Cardiac muscle cell (in vitro differentiated cells and primary cell): ENCODE data around the gene TTC33. TPM values are rescaled to one million over a fixed set of nuclear protein-coding genes. Genes with fewer than 3 reads are reported as not detected.

ENCODE experiments used
- DNase-seq, 2 donors: peaks; one replicate each; pipeline versions ENCODE4 v3.0.0 to v3.0.0-alpha.2; 2010 to 2017; ENCODE audit warnings: low read depth in 1 of 2, low spot score in 1 of 2
- H3K27ac ChIP-seq: fragments of 200-600 bp; sonication (generic); 2 replicates; pipeline ENCODE4 v1.5.1; 2016
- H3K27me3 ChIP-seq: fragments of 200-600 bp; sonication (generic); 2 replicates; pipeline ENCODE4 v1.6.0; 2016; ENCODE audit warnings: control low read depth
- H3K36me3 ChIP-seq: fragments of 200-600 bp; sonication (generic); 2 replicates; pipeline ENCODE4 v1.5.1; 2016; ENCODE audit warnings: control low read depth
- H3K4me1 ChIP-seq: fragments of 200-600 bp; sonication (generic); 2 replicates; pipeline ENCODE4 v1.8.1; 2017; ENCODE audit warnings: low read depth, mild to moderate bottlenecking, mixed run types
- H3K4me3 ChIP-seq: fragments of 200-600 bp; sonication (generic); 2 replicates; pipeline ENCODE4 v1.5.1; 2016; ENCODE audit warnings: mild to moderate bottlenecking
- H3K9me3 ChIP-seq: fragments of 200-600 bp; sonication (generic); 2 replicates; pipeline ENCODE4 v1.5.1; 2017; ENCODE audit warnings: low read depth, mild to moderate bottlenecking, control low read depth
- CTCF ChIP-seq: IDR thresholded peaks from 2 replicates; pipeline ENCODE4 v1.5.1; 2012; ENCODE audit warnings: low read depth, mild to moderate bottlenecking, low read length
- polyA plus RNA-seq: library from polyadenylated mRNA; unstranded; fragments of >200 nt; fragmentation: Nextera tagmentation; extraction: Ambion mirVana; gene quantifications from 2 replicates; pipeline ENCODE4 v1.2.1, GENCODE V29; 2016
- total RNA-seq: library from RNA; depleted of rRNA; stranded (reverse); fragments of >200 nt; gene quantifications from 2 replicates; pipeline ENCODE4 v1.2.3, GENCODE V29; 2016

The TTC33 gene
- total and polyA plus RNA-seq, 2 experiments from 2014 or later = 16.3 to 46.7 TPM

DNA sequence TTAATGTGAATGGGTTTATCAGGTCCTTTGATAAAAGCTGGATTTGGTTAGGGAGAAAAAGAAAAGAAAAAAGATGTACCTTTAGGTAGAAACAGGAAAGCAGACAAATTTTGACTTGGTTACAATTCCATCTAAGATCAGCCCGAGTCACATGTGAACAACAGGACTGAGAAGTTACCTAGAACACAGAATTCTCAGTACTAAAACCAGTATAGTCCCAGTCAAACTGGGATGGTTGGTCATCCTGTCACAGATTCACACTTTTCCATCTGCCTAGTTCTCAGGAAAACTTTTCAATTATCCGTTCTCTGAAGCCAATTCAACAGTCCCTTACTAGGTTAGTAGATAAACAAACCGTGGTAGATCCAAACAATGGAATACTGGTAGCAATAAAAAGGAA, 266.3 kb downstream of the TTC33 start:
- Histone ChIP-seq H3K36me3 (no peaks in the 10 kb centered on the region), H3K4me3 (no peak overlapping the region), H3K9me3 (no peaks in the 10 kb centered on the region), H3K4me1 (peaks cover 6% of the 10 kb centered on the region), H3K27ac (no peak overlapping the region), H3K27me3 (no peaks in the 10 kb centered on the region)
- no peak for TF ChIP-seq CTCF
- no peak for DNase-seq

DNA sequence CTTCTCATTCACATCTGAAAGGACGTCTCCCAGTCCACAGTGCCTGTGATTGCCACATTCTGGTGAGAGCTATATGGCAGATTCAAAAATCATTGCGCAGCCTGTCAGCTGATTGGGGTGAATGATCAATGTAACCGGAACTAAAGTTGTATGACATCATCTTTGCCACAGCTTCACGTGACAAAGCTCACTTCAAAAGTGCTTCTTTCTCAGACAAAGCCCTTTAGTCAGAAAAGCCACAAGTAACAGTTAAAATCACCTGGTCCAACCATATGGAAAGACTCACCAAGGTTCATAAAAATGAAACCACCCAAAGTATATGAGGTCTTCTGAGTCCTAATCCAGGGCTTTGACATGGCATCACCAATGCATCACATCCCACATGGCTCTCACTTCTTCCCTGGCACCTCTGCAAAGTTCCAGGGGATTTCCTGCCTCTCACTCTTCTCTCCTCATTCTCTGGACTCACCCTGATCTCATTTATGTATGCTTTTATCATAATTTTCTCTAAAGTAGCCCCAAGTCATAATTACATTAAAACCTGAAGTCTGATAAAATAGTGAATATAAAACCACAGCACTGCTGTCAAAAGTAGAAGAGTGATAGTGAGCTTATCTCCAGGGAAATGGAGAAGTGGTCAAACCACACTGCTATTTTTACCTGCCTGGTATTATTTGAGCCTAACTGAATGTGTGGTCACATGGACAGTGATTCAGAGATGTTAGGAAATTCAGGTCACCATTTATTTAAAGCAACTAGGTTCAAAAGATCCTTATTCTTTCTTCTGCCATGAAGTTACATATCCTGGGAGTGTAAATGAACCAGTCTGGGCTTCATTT, 269.1 kb downstream of the TTC33 start:
- DNase-seq = no peak

GRCh38 chr5:40485021-40485998, 270.5 kb downstream of the TTC33 start:
- no peaks in the 10 kb centered on the region for H3K36me3 ChIP-seq
- TF ChIP-seq CTCF = no peak
- no peak overlapping the region for H3K4me3 ChIP-seq
- H3K27me3 ChIP-seq = no peaks in the 10 kb centered on the region
- no peaks in the 10 kb centered on the region for H3K9me3 ChIP-seq
- no peak for DNase-seq
- H3K4me1 ChIP-seq = peaks cover 6% of the 10 kb centered on the region
- H3K27ac ChIP-seq = no peak overlapping the region

More for the DNA sequence above, 269.1 kb downstream of the TTC33 start:
- peaks cover 6% of the 10 kb centered on the region for H3K4me1 ChIP-seq
- no peak overlapping the region for H3K4me3 ChIP-seq
- no peak overlapping the region for H3K27ac ChIP-seq
- H3K27me3 ChIP-seq = no peaks in the 10 kb centered on the region
- no peaks in the 10 kb centered on the region for H3K36me3 ChIP-seq
- no peak for TF ChIP-seq CTCF
- no peaks in the 10 kb centered on the region for H3K9me3 ChIP-seq

DNA sequence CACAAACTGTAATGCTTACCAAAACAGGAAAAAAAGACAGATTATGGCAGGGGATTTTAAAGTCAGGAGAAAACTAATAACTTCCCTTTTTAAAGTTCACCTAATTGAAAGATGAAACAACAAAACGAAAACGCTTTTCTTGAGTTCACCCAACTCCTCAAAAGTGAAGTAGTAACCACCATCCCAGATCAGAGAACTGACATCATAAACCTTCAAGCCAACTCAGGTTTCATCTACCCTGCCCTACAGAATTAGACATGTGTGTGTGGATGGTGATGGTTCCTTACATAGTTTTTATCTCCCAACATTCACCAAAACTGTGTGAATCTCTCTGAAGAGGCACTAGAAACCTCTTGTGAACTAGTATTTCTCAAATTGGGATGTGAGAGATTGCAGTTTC, 271.3 kb downstream of the TTC33 start:
- Histone ChIP-seq H3K36me3 (no peaks in the 10 kb centered on the region), H3K27me3 (no peaks in the 10 kb centered on the region), H3K27ac (no peak overlapping the region), H3K9me3 (no peaks in the 10 kb centered on the region), H3K4me1 (peaks cover 6% of the 10 kb centered on the region), H3K4me3 (no peak overlapping the region)
- no peak for TF ChIP-seq CTCF
- no peak for DNase-seq

GRCh38 chr5:40483316-40483715, 272.4 kb downstream of the TTC33 start:
- Histone ChIP-seq H3K27me3 (no peaks in the 10 kb centered on the region), H3K36me3 (no peaks in the 10 kb centered on the region), H3K4me1 (peaks cover 6% of the 10 kb centered on the region), H3K4me3 (no peak overlapping the region), H3K9me3 (no peaks in the 10 kb centered on the region), H3K27ac (no peak overlapping the region)
- DNase-seq = peak in 1 of 2 donors; percentile 27
- no peak for TF ChIP-seq CTCF
